OCI-LY7 (cell line): ENCODE data around the gene HCFC2.

Experiments
- CTCF ChIP-seq: fragments of 200-600 bp; sonication (generic); conservative IDR thresholded peaks from 2 replicates; pipeline ENCODE4 v1.5.1; 2014; ENCODE audit warnings: mild to moderate bottlenecking, antibody characterized with exemption, low read length, moderate library complexity, mixed read lengths
- EZH2phosphoT487 ChIP-seq: fragments of 200-600 bp; sonication (generic); IDR thresholded peaks from 2 replicates; pipeline ENCODE4 v1.6.1; 2018; ENCODE audit warnings: low read depth, borderline replicate concordance, mild to moderate bottlenecking, mixed run types, antibody characterized with exemption, low read length, moderate library complexity, mixed read lengths

- TF ChIP-seq CTCF (no peak), EZH2phosphoT487 (no peak)
These were observed 78.7 kb downstream of the HCFC2 start for GRCh38 chr12:104143002-104143401.
